Stimulated activated CD4-positive, alpha-beta T cell treated with anti-CD3 and anti-CD28 coated beads, TNF-alpha, amount 100 ng/mL, for 4 hours (primary cell): ENCODE data around the gene UTP11.

Experiments used
- DNase-seq, 3 experiments: peaks; one replicate each; pipeline ENCODE4 v3.0.0-alpha.2; 2020; ENCODE audit warnings: low read depth in 3 of 3

UTP11 gene

DNA sequence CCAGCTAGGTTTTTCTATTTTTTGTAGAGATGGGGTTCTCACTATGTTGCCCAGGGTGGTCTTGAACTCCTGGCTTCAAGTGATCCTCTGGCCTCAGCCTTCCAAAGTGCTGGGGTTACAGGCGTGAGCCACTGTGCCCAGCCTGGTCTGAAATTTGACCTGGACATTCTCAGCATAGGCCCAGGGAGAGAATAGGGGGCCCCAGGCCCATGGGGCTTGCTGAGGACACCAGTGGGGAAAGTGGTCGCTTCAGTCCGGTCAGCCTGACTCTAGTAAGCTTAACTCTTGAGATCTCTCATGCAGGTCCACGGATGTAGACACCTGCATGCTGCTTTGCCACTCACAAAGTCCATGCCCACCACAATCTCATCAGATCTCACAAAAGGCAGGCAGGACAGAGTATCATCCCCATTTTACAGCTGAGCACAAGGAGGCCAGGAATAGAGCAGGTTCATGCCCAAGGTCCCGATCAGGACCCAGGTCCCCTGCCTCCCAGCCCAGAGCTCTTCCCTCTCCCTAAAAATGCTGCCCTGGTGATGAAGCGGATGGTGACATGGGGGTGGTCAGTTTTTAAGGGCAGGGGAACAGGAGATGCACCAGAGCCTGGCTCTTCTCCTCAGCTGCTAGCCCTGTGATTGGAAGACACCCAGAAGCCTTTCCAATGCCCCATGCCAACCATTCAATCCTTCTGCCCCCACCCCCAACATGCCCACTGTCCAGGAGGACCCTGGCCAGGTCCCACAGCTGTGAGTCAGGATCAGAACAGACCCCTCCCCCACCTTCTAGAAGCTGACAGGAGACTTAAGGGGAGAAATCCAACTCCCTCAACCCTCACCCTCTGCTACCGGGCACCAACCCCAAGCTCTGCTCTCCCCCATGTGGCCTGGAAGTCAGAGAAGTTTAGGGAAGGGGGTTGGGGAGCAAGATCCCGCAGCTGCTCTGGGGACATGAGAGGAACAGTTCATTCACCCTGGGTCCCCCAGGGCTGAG, 9.0 kb upstream of the UTP11 start:
- no peak for DNase-seq

- no peak for DNase-seq
Observed at GRCh38 chr1:38004284-38005108, 8.0 kb upstream of the UTP11 start.

- DNase-seq: no peak
Observed at GRCh38 chr1:38005195-38006007, 7.1 kb upstream of the UTP11 start, which contains the start of gene FHL3. FHL3 (minus strand) TSS chr1:38005514; CDS start chr1:37999412, 6,102 bp downstream.

GRCh38 chr1:38006008-38006828, 6.3 kb upstream of the UTP11 start:
- DNase-seq: no peak

- no peak for DNase-seq
Observed at GRCh38 chr1:38009088-38009840, 3.3 kb upstream of the UTP11 start.

- DNase-seq: no peak
Observed at GRCh38 chr1:38009841-38010180, 2.7 kb upstream of the UTP11 start.

DNA sequence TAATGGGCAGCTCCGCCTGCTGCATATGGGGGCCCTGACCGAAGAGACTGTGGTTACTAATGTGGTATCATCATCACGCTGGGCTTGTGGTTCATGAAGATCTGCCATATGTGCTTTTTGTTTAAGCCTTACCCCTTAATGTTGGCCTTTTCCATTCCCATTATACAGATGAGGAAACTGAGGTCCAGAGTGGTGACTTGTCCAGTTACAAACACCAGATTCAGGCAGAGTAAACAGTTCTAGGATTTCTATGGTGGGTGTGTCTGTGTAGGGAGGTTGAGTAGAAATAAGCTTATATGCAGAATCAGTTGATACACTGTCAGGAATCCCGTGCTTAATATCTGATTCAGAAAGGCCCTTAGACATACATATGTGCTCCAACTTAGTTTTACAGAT, 691 bp downstream of the UTP11 start:
- no peak for DNase-seq

- DNase-seq: no peak
Observed at GRCh38 chr1:38014171-38014570, 1.6 kb downstream of the UTP11 start.

- no peak for DNase-seq
Observed at GRCh38 chr1:38014724-38015424, 2.3 kb downstream of the UTP11 start.

- DNase-seq: no peak
Observed at GRCh38 chr1:38015978-38016725, 3.6 kb downstream of the UTP11 start.

DNA sequence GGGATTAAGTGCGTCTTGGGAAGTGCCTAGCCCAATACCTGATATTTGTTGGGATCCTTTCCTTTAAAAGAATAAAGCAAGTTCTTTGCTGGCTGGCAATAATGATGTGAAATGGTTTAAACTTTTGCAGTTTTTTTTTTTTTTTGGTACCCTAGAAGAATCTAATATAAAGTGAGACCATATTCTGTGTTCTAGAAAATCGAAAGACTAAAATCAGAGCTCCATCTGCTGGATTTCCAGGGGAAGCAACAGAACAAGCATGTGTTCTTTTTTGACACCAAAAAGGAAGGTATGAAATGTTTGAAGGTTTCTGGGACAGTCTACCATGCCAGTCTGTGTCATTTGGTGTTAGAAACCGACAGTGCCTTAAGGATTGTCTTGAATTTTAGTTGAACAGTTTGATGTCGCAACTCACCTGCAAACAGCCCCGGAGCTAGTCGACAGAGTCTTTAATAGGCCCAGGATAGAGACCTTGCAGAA, 6.4 kb downstream of the UTP11 start:
- DNase-seq: no peak

DNA sequence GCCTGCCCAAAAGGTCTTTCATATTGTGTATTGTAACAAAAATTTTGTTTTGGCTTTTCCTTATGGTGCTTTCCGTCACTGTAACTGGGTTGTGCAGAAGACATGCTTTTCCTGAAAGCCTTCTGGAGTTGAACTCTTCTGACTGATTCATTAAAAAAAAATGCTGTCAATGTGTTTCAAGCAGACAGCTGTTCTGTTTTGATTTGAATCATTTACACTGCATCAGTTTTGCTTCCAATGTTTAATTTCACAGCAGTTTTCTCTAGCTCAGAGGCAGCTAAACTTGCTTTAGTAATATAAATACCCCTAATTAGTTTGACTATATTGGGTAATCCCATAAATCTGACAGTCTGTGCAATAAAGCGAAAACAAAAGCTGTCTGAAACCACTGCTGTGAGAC, 7.9 kb downstream of the UTP11 start:
- no peak for DNase-seq

DNA sequence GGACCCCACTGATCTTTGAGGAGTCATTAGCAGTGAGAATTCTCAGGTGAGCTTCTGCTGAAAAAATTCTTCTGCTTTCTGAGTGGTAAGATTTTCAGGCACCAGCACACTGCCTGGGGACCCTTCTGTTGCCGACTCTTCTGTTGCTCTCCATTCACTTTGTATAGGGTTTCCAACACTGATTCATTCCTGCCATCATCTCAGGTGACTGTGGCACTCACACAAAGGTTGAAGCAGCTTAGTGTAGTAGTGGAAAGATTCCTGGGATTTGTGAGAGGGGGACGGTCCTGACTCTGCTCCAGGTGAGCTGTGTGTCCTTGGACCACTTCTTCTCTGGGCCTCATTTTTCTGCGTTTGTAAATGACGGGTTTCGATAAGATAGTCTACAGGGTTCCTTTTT, 9.4 kb downstream of the UTP11 start:
- DNase-seq: no peak

DNA sequence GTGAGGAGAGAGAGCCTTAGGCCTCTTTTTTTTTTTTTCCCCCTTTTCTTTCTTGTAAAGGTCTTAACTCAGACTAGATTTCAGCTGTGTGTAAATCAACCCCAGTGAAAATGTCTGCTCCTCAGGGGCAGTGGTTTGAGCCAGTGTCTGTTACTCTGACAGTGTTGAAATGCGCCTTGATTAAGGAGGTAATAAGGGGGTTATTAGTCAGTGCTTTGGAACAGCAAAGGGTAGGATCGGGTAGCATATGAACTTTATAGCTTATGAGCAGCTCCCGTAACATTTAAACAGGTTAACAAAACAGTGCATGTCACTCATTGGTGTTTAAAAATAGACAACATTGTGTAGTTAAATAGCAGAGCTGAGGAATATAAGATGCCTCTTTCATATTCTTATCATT, 10.3 kb downstream of the UTP11 start:
- DNase-seq: no peak

- no peak for DNase-seq
Observed at GRCh38 chr1:38025233-38025632, 12.7 kb downstream of the UTP11 start.

DNA sequence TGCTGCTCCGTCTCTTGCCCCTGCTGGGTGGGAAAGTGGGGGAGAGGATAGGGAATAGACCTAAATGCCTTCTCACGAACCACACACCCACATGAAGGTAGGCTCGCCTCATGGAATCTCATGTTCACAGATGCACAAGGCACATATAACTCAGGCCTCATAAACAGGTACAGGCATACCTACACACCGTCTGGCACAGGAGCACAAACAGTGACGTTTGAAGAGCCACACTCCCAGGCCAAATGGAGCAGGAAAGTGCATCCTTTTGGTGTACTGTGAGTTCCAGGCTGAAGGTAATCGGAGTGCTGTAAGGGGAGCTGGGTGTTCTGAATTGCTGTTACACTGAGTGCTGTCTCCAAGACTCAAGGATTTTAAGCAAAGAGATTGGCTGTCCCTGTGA, 13.1 kb downstream of the UTP11 start:
- DNase-seq: no peak

DNA sequence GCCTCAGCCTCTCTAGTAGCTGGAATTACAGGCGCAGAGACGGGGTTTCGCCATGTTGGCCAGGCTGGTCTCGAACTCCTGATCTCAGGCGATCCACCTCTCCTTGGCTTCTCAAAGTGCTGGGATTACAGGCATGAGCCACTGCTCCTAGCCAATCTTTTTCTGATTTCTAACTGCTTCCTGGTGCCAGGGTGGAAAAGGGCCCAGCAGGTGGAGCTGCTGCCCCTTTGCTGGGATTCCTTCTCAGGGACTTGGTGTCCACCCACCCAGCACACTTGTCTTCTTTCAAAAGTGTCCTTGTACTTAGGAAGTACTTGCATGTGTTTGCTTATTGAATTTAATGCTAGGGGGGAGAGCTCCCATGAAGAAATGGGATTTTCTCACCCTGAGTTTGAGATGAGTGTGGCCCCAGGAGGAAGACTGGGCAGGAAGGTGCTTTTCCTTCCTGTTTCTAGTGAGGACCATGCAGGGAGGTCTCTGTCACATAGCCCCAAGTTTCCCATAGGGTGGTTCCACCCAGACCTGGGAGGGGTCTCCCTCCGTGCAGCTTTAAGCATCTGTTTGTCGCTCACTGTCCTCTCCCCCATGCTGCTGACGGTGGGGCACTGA, 14.2 kb downstream of the UTP11 start:
- no peak for DNase-seq
